GM12878 (cell line): ENCODE data around the gene CLEC16A.

Experiments used
- CHD2 ChIP-seq: IDR thresholded peaks from 2 replicates; pipeline ENCODE4 v1.6.1; 2011; ENCODE audit warnings: low read depth, low read length, improper control_type of control experiment, borderline replicate concordance
- CTCF ChIP-seq, 3 experiments: IDR thresholded peaks in 2 of 3; conservative IDR thresholded peaks in 1 of 3; 2 replicates each; pipeline ENCODE4 v1.5.1; 2011; ENCODE audit warnings: low read depth in 3 of 3, low read length in 3 of 3, mild to moderate bottlenecking in 3 of 3, control low read depth in 2 of 3, moderate library complexity in 2 of 3, inconsistent platforms in 1 of 3, mixed read lengths in 1 of 3; ENCODE audit not compliant: control insufficient read depth in 2 of 3, insufficient read depth in 1 of 3; ENCODE audit errors: extremely low read depth in 1 of 3
- RELA ChIP-seq: fragments of 450-650 bp; IDR thresholded peaks from 2 replicates; pipeline ENCODE4 v1.8.0; 2014; ENCODE audit warnings: borderline replicate concordance; ENCODE audit not compliant: partially characterized antibody
- SIX5 ChIP-seq: IDR thresholded peaks from 2 replicates; pipeline ENCODE4 v1.6.1; 2011; ENCODE audit warnings: mild to moderate bottlenecking, low read depth, low read length, moderate library complexity; ENCODE audit not compliant: severe bottlenecking

GRCh38 chr16:11215935-11216556, 271.7 kb downstream of the CLEC16A start:
- TF ChIP-seq CHD2: no peak
- TF ChIP-seq SIX5: no peak
- TF ChIP-seq CTCF (IDR thresholded peaks at IDR 0.05 in 2 of 3, conservative IDR thresholded peaks at IDR 0.05 in 1 of 3; ENCODE audit: control insufficient read depth in 2 of 3, extremely low read depth in 1 of 3, insufficient read depth in 1 of 3, low read depth in 3 of 3, low read length in 3 of 3): no peak
- no peak for TF ChIP-seq RELA
